Glutamatergic neuron (in vitro differentiated cells): ENCODE results near the gene TNFRSF14. TPM values are rescaled to one million over a fixed set of nuclear protein-coding genes. Genes with fewer than 3 reads are reported as not detected.

ENCODE experiments used
- DNase-seq: peaks from one replicate; pipeline ENCODE4 v3.0.0; 2022
- H3K27ac Mint-ChIP-seq: one replicate; pipeline ENCODE4 v1.8.0; 2020; ENCODE audit warnings: mild to moderate bottlenecking, mixed read lengths, inconsistent platforms; ENCODE audit not compliant: unreplicated experiment
- H3K27me3 Mint-ChIP-seq: one replicate; pipeline ENCODE4 v1.8.0; 2020; ENCODE audit warnings: mild to moderate bottlenecking, moderate library complexity, mixed read lengths, inconsistent platforms; ENCODE audit not compliant: unreplicated experiment
- H3K36me3 Mint-ChIP-seq: one replicate; pipeline ENCODE4 v1.8.0; 2020; ENCODE audit warnings: mild to moderate bottlenecking, mixed read lengths, inconsistent platforms; ENCODE audit not compliant: unreplicated experiment
- H3K4me1 Mint-ChIP-seq: one replicate; pipeline ENCODE4 v1.8.0; 2020; ENCODE audit warnings: mild to moderate bottlenecking, low read depth, mixed read lengths, inconsistent platforms; ENCODE audit not compliant: unreplicated experiment
- H3K4me3 Mint-ChIP-seq: one replicate; pipeline ENCODE4 v1.8.0; 2020; ENCODE audit warnings: mild to moderate bottlenecking, mixed read lengths, inconsistent platforms; ENCODE audit not compliant: unreplicated experiment
- H3K9me3 Mint-ChIP-seq: one replicate; pipeline ENCODE4 v1.8.0; 2020; ENCODE audit warnings: mild to moderate bottlenecking, moderate library complexity, mixed read lengths, inconsistent platforms; ENCODE audit not compliant: unreplicated experiment
- CTCF ChIP-seq: fragments of 200-600 bp; sonication (generic); IDR thresholded peaks from one replicate; pipeline ENCODE4 v1.5.0; 2021; ENCODE audit not compliant: partially characterized antibody, unreplicated experiment
- total RNA-seq: library from RNA; stranded (reverse); fragmentation: NEBNext Ultra II Directional; extraction: Animal tissue kit (Norgen Biotek cat#: 25700); gene quantifications from one replicate; pipeline ENCODE4 v1.2.1, GENCODE V29; 2021; ENCODE audit not compliant: unreplicated experiment

The TNFRSF14 gene
- total RNA-seq, 1 donor from 2014 or later: 1.2 TPM

GRCh38 chr1:2533365-2533764 is 22.8 kb upstream of the TNFRSF14 start:
- Mint-ChIP-seq H3K27me3 (peaks cover 16% of the 10 kb centered on the region), H3K4me1 (peaks cover 15% of the 10 kb centered on the region), H3K36me3 (no peaks in the 10 kb centered on the region), H3K27ac (peak overlapping the region; percentile 52), H3K9me3 (no peaks in the 10 kb centered on the region), H3K4me3 (peak overlapping the region; percentile 52)
- TF ChIP-seq CTCF: no peak
- DNase-seq: no peak

- Mint-ChIP-seq H3K4me3 (no peak overlapping the region), H3K27me3 (peaks cover 15% of the 10 kb centered on the region), H3K9me3 (no peaks in the 10 kb centered on the region)
Observed at GRCh38 chr1:2534315-2534686, 21.9 kb upstream of the TNFRSF14 start.

GRCh38 chr1:2534687-2535441 is 21.3 kb upstream of the TNFRSF14 start:
- no peaks in the 10 kb centered on the region for H3K36me3 Mint-ChIP-seq
- peak overlapping the region; percentile 93 for H3K27ac Mint-ChIP-seq
- peaks cover 15% of the 10 kb centered on the region for H3K4me1 Mint-ChIP-seq
- H3K4me3 Mint-ChIP-seq: peak overlapping the region; percentile 57
- no peak for DNase-seq
- TF ChIP-seq CTCF: no peak
- H3K27me3 Mint-ChIP-seq: peaks cover 15% of the 10 kb centered on the region
- H3K9me3 Mint-ChIP-seq: no peaks in the 10 kb centered on the region

More at GRCh38 chr1:2534315-2534686, 21.9 kb upstream of the TNFRSF14 start:
- DNase-seq: no peak
- H3K4me1 Mint-ChIP-seq: peaks cover 15% of the 10 kb centered on the region
- no peaks in the 10 kb centered on the region for H3K36me3 Mint-ChIP-seq
- peak overlapping the region; percentile 29 for H3K27ac Mint-ChIP-seq
- no peak for TF ChIP-seq CTCF

- no peaks in the 10 kb centered on the region for H3K36me3 Mint-ChIP-seq
- no peak for TF ChIP-seq CTCF
- peak; percentile 74 for DNase-seq
- H3K4me1 Mint-ChIP-seq: peaks cover 15% of the 10 kb centered on the region
- no peak overlapping the region for H3K4me3 Mint-ChIP-seq
- H3K27me3 Mint-ChIP-seq: peaks cover 15% of the 10 kb centered on the region
- no peaks in the 10 kb centered on the region for H3K9me3 Mint-ChIP-seq
- H3K27ac Mint-ChIP-seq: peak overlapping the region; percentile 82
Observed at GRCh38 chr1:2535455-2535854, 20.7 kb upstream of the TNFRSF14 start.

- peak overlapping the region; percentile 82 for H3K27ac Mint-ChIP-seq
- no peaks in the 10 kb centered on the region for H3K9me3 Mint-ChIP-seq
- DNase-seq: no peak
- H3K4me3 Mint-ChIP-seq: no peak overlapping the region
- peaks cover 15% of the 10 kb centered on the region for H3K27me3 Mint-ChIP-seq
- no peak for TF ChIP-seq CTCF
- peaks cover 15% of the 10 kb centered on the region for H3K4me1 Mint-ChIP-seq
- H3K36me3 Mint-ChIP-seq: no peaks in the 10 kb centered on the region
Observed at GRCh38 chr1:2535981-2536380, 20.2 kb upstream of the TNFRSF14 start.
